Subcutaneous abdominal adipose tissue (tissue), 5 donors: ENCODE data around the gene ZSCAN22.

ENCODE experiments used
- H3K27ac ChIP-seq: one replicate; pipeline ENCODE4 v1.7.0; 2013; ENCODE audit warnings: low read depth, mild to moderate bottlenecking, inconsistent platforms, low read length, moderate library complexity
- H3K27me3 ChIP-seq, 5 donors: one replicate each; pipeline ENCODE4 v1.7.0; 2013; ENCODE audit warnings: low read length in 5 of 5, inconsistent platforms in 1 of 5; ENCODE audit not compliant: control insufficient read depth in 5 of 5, insufficient read depth in 4 of 5
- H3K36me3 ChIP-seq, 5 donors: one replicate each; pipeline ENCODE4 v1.7.0; 2013; ENCODE audit warnings: low read length in 5 of 5; ENCODE audit not compliant: control insufficient read depth in 5 of 5, insufficient read depth in 5 of 5
- H3K4me1 ChIP-seq, 5 donors: one replicate each; pipeline ENCODE4 v1.7.0; 2013; ENCODE audit warnings: low read length in 5 of 5, mild to moderate bottlenecking in 3 of 5, moderate library complexity in 1 of 5; ENCODE audit not compliant: control insufficient read depth in 5 of 5, insufficient read depth in 5 of 5
- H3K4me3 ChIP-seq, 5 donors: one replicate each; pipeline ENCODE4 v1.7.0; 2013; ENCODE audit warnings: low read length in 5 of 5, low read depth in 1 of 5
- H3K9ac ChIP-seq, 5 donors: one replicate each; pipeline ENCODE4 v1.7.0; 2013; ENCODE audit warnings: low read length in 5 of 5, mild to moderate bottlenecking in 4 of 5, moderate library complexity in 3 of 5
- H3K9me3 ChIP-seq, 5 donors: one replicate each; pipeline ENCODE4 v1.7.0; 2013; ENCODE audit warnings: low read length in 5 of 5; ENCODE audit not compliant: control insufficient read depth in 5 of 5
- donor health status: healthy.
- donor health status: healthy.
- donor health status: healthy.
- donor health status: healthy.
- donor health status: healthy.

ZSCAN22 gene

GRCh38 chr19:58326914-58327726, at the start of gene ZSCAN22:
TSS of gene ZSCAN22 (plus strand) at chr19:58326994. CDS start at chr19:58334803, 7,809 bp downstream.
- H3K27ac ChIP-seq = peak within 1 kb of the TSS; percentile 82
- peaks cover 10 to 38% (median 26%) of the 10 kb centered on the region in 5 donors for H3K4me1 ChIP-seq
- no peaks in the 10 kb centered on the region for H3K27me3 ChIP-seq
- H3K4me3 ChIP-seq = peak within 1 kb of the TSS; percentile 88 to 99 (median 91)
- H3K9ac ChIP-seq = peak within 1 kb of the TSS; percentile 81 to 93 (median 87)
- H3K36me3 ChIP-seq = peaks cover 0 to 7% (median 3%) of the 10 kb centered on the region in 5 donors
- no peaks in the 10 kb centered on the region for H3K9me3 ChIP-seq

GRCh38 chr19:58277197-58277596, 49.6 kb upstream of the ZSCAN22 start:
- Histone ChIP-seq H3K9ac (no peak overlapping the region), H3K27ac (no peak overlapping the region), H3K4me1 (peaks cover 2 to 32% (median 19%) of the 10 kb centered on the region in 5 donors), H3K36me3 (peaks cover 2 to 17% (median 8%) of the 10 kb centered on the region in 5 donors), H3K4me3 (peak overlapping the region in 2 of 5 donors; percentile 10 to 31), H3K27me3 (no peaks in the 10 kb centered on the region), H3K9me3 (peaks cover 5 to 40% (median 25%) of the 10 kb centered on the region in 5 donors)

- Histone ChIP-seq H3K9me3 (peaks cover 5 to 34% (median 22%) of the 10 kb centered on the region in 5 donors), H3K9ac (peak overlapping the region; percentile 66 to 95 (median 87)), H3K4me1 (peaks cover 2 to 32% (median 19%) of the 10 kb centered on the region in 5 donors), H3K36me3 (peaks cover 2 to 17% (median 8%) of the 10 kb centered on the region in 5 donors), H3K27ac (peak overlapping the region; percentile 92), H3K4me3 (peak overlapping the region; percentile 80 to 96 (median 91)), H3K27me3 (no peaks in the 10 kb centered on the region)
Observed at GRCh38 chr19:58277748-58278540, 48.9 kb upstream of the ZSCAN22 start.

GRCh38 chr19:58278541-58279041, 48.2 kb upstream of the ZSCAN22 start, which contains the start of gene ZNF8:
TSS of gene ZNF8 (plus strand) at chr19:58278955. CDS start at chr19:58279082, 127 bp downstream.
- Histone ChIP-seq H3K9ac (peak within 1 kb of the TSS; percentile 66 to 96 (median 95)), H3K9me3 (peaks cover 5 to 30% (median 21%) of the 10 kb centered on the region in 5 donors), H3K27me3 (no peaks in the 10 kb centered on the region), H3K4me1 (peaks cover 2 to 32% (median 19%) of the 10 kb centered on the region in 5 donors), H3K27ac (peak within 1 kb of the TSS; percentile 92), H3K36me3 (peaks cover 2 to 17% (median 8%) of the 10 kb centered on the region in 5 donors), H3K4me3 (peak within 1 kb of the TSS; percentile 80 to 96 (median 91))

- H3K36me3 ChIP-seq = peaks cover 2 to 14% (median 5%) of the 10 kb centered on the region in 5 donors
- peak overlapping the region; percentile 92 for H3K27ac ChIP-seq
- H3K4me3 ChIP-seq = peak overlapping the region; percentile 63 to 96 (median 91)
- H3K4me1 ChIP-seq = peaks cover 2 to 32% (median 19%) of the 10 kb centered on the region in 5 donors
- H3K9ac ChIP-seq = peak overlapping the region; percentile 52 to 96 (median 95)
- H3K27me3 ChIP-seq = no peaks in the 10 kb centered on the region
- peaks cover 4 to 23% (median 17%) of the 10 kb centered on the region in 5 donors for H3K9me3 ChIP-seq
Observed at GRCh38 chr19:58279042-58279924, 47.5 kb upstream of the ZSCAN22 start.

- H3K27ac ChIP-seq = no peak overlapping the region
- peaks cover 0 to 16% (median 10%) of the 10 kb centered on the region in 5 donors for H3K9me3 ChIP-seq
- H3K4me1 ChIP-seq = peaks cover 2 to 32% (median 19%) of the 10 kb centered on the region in 5 donors
- H3K4me3 ChIP-seq = peak overlapping the region in 3 of 5 donors; percentile 80 to 96 (median 95)
- H3K27me3 ChIP-seq = no peaks in the 10 kb centered on the region
- no peak overlapping the region for H3K9ac ChIP-seq
- peaks cover 0 to 13% (median 4%) of the 10 kb centered on the region in 5 donors for H3K36me3 ChIP-seq
Observed at GRCh38 chr19:58279925-58280316, 46.9 kb upstream of the ZSCAN22 start.

- no peak overlapping the region for H3K9ac ChIP-seq
- H3K4me1 ChIP-seq = peaks cover 2 to 18% (median 10%) of the 10 kb centered on the region in 5 donors
- H3K36me3 ChIP-seq = peaks cover 8 to 39% (median 36%) of the 10 kb centered on the region in 5 donors
- no peak overlapping the region for H3K4me3 ChIP-seq
- H3K27me3 ChIP-seq = no peaks in the 10 kb centered on the region
- peaks cover 0 to 8% (median 4%) of the 10 kb centered on the region in 5 donors for H3K9me3 ChIP-seq
- H3K27ac ChIP-seq = no peak overlapping the region
Observed at GRCh38 chr19:58284199-58284598, 42.6 kb upstream of the ZSCAN22 start.

GRCh38 chr19:58291943-58292342, 34.9 kb upstream of the ZSCAN22 start:
- Histone ChIP-seq H3K4me1 (no peaks in the 10 kb centered on the region), H3K9me3 (peaks cover 7 to 51% (median 43%) of the 10 kb centered on the region in 5 donors), H3K9ac (no peak overlapping the region), H3K36me3 (peaks cover 12 to 80% (median 74%) of the 10 kb centered on the region in 5 donors), H3K27me3 (no peaks in the 10 kb centered on the region), H3K27ac (no peak overlapping the region), H3K4me3 (peak overlapping the region in 2 of 5 donors; percentile 22 to 41)
